ENCODE measurements around the gene FRMD1. TPM values are rescaled to one million over a fixed set of nuclear protein-coding genes. Genes with fewer than 3 reads are reported as not detected.

The FRMD1 gene
- total RNA-seq, 1 experiment from 2014 or later: not detected

DNA sequence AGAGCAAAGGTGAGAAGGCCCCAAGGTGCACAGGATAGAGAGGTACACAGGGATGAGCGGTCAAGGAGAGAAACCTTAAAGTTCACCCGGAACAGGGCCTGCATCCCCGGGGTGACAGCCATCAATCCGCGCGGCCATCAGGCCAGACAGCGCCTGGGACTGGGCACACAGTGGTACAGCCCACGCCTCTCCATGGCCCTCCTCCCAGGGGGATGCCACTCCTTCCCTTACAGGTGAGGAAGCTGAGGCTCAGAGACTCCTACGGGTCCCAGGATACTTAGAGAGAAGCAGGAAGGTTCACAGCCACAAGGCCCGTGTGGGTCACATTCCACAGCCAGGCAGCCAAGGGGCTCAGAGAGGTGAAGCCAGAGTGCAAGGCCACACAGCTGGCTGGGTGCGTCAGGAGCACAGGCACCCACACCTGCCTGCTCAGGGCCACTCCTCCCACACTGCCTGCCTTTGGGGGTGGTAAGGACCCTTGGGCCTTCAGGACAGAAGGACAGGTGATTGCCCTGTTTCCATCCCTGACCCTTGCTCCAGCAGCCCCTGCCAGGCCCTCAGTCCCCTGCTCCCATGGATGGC is 14.7 kb downstream of the FRMD1 start:
- no TSS peak for BruUV-seq (replicated peaks)
- Histone ChIP-seq H3K36me3 (ENCODE audit: low read depth) (no peaks in the 10 kb centered on the region), H3K27me3 (ENCODE audit: insufficient read depth, low read depth) (peaks cover 65% of the 10 kb centered on the region), H3F3A (ENCODE audit: insufficient read depth, low read depth) (no peaks in the 10 kb centered on the region), H3K4me2 (no peak overlapping the region), H3K27ac (no peak overlapping the region), H3K4me1 (replicated peaks; ENCODE audit: insufficient read depth) (no peaks in the 10 kb centered on the region), H3K79me2 (ENCODE audit: low read depth) (no peaks in the 10 kb centered on the region), H3K9me3 (ENCODE audit: insufficient read depth, low read depth) (no peaks in the 10 kb centered on the region), H4K20me1 (ENCODE audit: insufficient read depth) (no peaks in the 10 kb centered on the region), H2AFZ (no peak overlapping the region), H3K4me3 (no peak overlapping the region), H3K9me2 (ENCODE audit: insufficient read depth) (no peaks in the 10 kb centered on the region)
- ChIA-PET POLR2A (ENCODE audit: unreplicated experiment) (no interaction called here), CTCF (no interaction called here)
- TF ChIP-seq, protein P1, sequence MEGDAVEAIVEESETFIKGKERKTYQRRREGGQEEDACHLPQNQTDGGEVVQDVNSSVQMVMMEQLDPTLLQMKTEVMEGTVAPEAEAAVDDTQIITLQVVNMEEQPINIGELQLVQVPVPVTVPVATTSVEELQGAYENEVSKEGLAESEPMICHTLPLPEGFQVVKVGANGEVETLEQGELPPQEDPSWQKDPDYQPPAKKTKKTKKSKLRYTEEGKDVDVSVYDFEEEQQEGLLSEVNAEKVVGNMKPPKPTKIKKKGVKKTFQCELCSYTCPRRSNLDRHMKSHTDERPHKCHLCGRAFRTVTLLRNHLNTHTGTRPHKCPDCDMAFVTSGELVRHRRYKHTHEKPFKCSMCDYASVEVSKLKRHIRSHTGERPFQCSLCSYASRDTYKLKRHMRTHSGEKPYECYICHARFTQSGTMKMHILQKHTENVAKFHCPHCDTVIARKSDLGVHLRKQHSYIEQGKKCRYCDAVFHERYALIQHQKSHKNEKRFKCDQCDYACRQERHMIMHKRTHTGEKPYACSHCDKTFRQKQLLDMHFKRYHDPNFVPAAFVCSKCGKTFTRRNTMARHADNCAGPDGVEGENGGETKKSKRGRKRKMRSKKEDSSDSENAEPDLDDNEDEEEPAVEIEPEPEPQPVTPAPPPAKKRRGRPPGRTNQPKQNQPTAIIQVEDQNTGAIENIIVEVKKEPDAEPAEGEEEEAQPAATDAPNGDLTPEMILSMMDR (conservative IDR thresholded peaks at IDR 0.05): no peak
- TF ChIP-seq EZH2 (IDR thresholded peaks at IDR 0.05; ENCODE audit: low read depth): no peak
- no peak for DNase-seq
- intact Hi-C loops (cut with micrococcal nuclease; ENCODE audit: unreplicated experiment): no loop called here

DNA sequence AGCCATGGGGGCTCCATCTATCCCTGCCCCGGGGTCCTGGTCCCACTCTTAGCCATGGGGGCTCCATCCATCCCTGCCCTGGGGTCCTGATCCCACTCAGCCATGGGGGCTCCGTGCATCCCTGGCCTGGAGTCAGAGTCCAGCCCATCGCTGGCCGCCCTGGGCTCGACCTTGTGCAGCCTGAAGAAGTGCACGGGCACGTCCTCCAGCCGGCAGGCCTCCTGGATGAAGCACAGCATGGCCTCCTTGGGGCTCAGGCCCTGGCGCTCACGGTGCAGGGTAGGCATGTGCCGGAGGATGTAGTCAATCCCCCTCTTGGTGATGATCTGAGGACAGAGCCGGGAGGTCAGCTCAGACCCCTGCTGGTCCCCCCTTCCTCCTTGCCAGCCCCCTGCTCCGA is 15.6 kb downstream of the FRMD1 start:
- H3F3A ChIP-seq (ENCODE audit: insufficient read depth, low read depth): no peaks in the 10 kb centered on the region
- DNase-seq: no peak
- no peaks in the 10 kb centered on the region for H3K9me2 ChIP-seq (ENCODE audit: insufficient read depth)
- no peaks in the 10 kb centered on the region for H3K4me1 ChIP-seq (replicated peaks; ENCODE audit: insufficient read depth)
- H3K79me2 ChIP-seq (ENCODE audit: low read depth): no peaks in the 10 kb centered on the region
- BruUV-seq (replicated peaks): no TSS peak
- H3K36me3 ChIP-seq (ENCODE audit: low read depth): no peaks in the 10 kb centered on the region
- H4K20me1 ChIP-seq (ENCODE audit: insufficient read depth): no peaks in the 10 kb centered on the region
- no peak overlapping the region for H3K4me2 ChIP-seq
- H2AFZ ChIP-seq: no peak overlapping the region
- intact Hi-C loops (cut with micrococcal nuclease; ENCODE audit: unreplicated experiment): no loop called here
- no peak for TF ChIP-seq EZH2 (IDR thresholded peaks at IDR 0.05; ENCODE audit: low read depth)
- TF ChIP-seq, protein P1 (conservative IDR thresholded peaks at IDR 0.05): no peak
- no peak overlapping the region for H3K27ac ChIP-seq
- H3K9me3 ChIP-seq (ENCODE audit: insufficient read depth, low read depth): no peaks in the 10 kb centered on the region
- peaks cover 59% of the 10 kb centered on the region for H3K27me3 ChIP-seq (ENCODE audit: insufficient read depth, low read depth)
- POLR2A ChIA-PET (ENCODE audit: unreplicated experiment): no interaction called here
- CTCF ChIA-PET: no interaction called here
- no peak overlapping the region for H3K4me3 ChIP-seq

DNA sequence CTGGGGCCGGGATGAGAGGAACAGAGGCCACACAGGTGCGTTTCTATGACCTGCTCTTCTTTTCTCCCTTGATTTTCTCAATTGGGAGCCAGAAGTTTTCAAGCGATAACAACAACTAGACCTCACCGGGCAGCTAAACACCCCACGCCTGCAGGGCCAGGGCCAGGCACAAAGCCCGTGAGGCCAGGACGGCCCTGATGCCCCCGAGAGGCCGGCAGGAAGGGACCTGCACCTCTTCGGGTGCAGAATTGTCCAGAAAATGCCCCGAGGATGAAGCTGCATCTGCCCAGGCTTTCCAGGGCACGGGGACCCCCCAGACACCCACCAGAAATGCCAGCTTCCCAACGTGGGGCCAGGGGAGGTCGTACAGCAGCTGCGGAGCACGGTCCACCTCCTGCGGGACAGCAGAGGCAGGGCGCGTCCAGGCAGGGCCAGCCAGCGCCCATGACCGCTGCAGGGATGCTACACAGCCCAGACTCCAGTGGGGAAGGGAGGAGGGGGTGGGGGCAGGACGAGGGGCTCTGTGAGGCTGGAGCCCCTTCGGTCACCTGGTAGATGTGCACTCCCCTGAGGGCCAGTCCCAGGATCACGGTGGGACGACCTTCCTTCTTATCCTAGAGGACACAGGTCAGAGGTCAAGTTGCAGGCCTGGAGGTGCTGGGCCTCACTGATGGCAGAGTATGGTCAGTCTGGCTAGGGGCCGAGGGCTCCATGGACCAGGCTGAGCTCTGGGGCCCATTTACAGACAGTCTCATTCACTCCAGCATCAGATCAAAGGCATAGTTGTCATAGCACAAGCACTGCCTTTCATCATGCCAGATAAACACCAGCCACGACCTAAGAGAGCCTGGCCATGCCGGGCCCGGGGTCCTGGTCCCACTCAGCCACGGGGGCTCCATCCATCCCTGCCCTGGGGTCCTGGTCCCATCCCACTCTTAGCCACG is 16.4 kb downstream of the FRMD1 start:
- H3F3A ChIP-seq (ENCODE audit: insufficient read depth, low read depth): no peaks in the 10 kb centered on the region
- no peaks in the 10 kb centered on the region for H3K9me3 ChIP-seq (ENCODE audit: insufficient read depth, low read depth)
- H2AFZ ChIP-seq: no peak overlapping the region
- TF ChIP-seq EZH2 (IDR thresholded peaks at IDR 0.05; ENCODE audit: low read depth): no peak
- TF ChIP-seq, protein P1 (conservative IDR thresholded peaks at IDR 0.05): no peak
- H3K27ac ChIP-seq: no peak overlapping the region
- no peaks in the 10 kb centered on the region for H4K20me1 ChIP-seq (ENCODE audit: insufficient read depth)
- no peak overlapping the region for H3K4me3 ChIP-seq
- DNase-seq: no peak
- no peak overlapping the region for H3K4me2 ChIP-seq
- H3K79me2 ChIP-seq (ENCODE audit: low read depth): no peaks in the 10 kb centered on the region
- no peaks in the 10 kb centered on the region for H3K9me2 ChIP-seq (ENCODE audit: insufficient read depth)
- H3K4me1 ChIP-seq (replicated peaks; ENCODE audit: insufficient read depth): no peaks in the 10 kb centered on the region
- H3K36me3 ChIP-seq (ENCODE audit: low read depth): no peaks in the 10 kb centered on the region
- no TSS peak for BruUV-seq (replicated peaks)
- CTCF ChIA-PET: no interaction called here
- peaks cover 51% of the 10 kb centered on the region for H3K27me3 ChIP-seq (ENCODE audit: insufficient read depth, low read depth)
- intact Hi-C loops (cut with micrococcal nuclease; ENCODE audit: unreplicated experiment): no loop called here
- POLR2A ChIA-PET (ENCODE audit: unreplicated experiment): no interaction called here

All from PC-9 (cell line).